Fibroblast of mammary gland (primary cell): Measurements from ENCODE around the gene DNAH3.
"Not testable (repeated sequence)": the region's sequence is repeated elsewhere in the genome, so short reads cannot be mapped to it uniquely, and the experiment has no call there.

Source experiments
- DNase-seq: peaks from one replicate; pipeline ENCODE4 v3.0.0-alpha.2; 2010; ENCODE audit warnings: low read depth
- H3K4me3 ChIP-seq: 2 replicates; pipeline ENCODE4 v1.5.1; 2011; ENCODE audit warnings: low read depth, mild to moderate bottlenecking, low read length, moderate library complexity; ENCODE audit not compliant: control insufficient read depth
- CTCF ChIP-seq: conservative IDR thresholded peaks from 2 replicates; pipeline ENCODE4 v1.5.1; 2011; ENCODE audit warnings: low read depth, low read length, inconsistent platforms; ENCODE audit not compliant: control insufficient read depth, insufficient read depth

The DNAH3 gene

DNA sequence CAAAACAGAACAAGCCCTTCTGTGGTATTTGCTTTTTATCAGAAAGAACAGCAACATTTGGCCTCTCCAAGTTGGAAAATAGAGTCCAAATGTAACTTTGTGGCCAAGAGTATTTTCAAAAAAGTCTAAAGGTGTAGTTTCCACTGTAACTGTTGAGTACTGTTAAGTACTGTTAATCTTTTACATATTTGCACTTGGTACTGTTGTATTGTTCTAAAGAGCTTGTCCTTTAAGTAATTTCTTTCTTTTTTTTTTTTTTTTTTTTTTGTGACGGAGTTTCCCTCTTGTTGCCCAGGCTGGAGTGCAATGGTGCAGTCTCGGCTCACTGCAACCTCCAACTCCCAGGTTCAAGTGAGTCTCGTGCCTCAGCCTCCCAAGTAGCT lies 29.3 kb upstream of the DNAH3 start:
- no peak overlapping the region for H3K4me3 ChIP-seq
- no peak for DNase-seq
- no peak for TF ChIP-seq CTCF

- no peak for TF ChIP-seq CTCF
Measured at GRCh38 chr16:21179126-21179982, 28.7 kb upstream of the DNAH3 start.

DNA sequence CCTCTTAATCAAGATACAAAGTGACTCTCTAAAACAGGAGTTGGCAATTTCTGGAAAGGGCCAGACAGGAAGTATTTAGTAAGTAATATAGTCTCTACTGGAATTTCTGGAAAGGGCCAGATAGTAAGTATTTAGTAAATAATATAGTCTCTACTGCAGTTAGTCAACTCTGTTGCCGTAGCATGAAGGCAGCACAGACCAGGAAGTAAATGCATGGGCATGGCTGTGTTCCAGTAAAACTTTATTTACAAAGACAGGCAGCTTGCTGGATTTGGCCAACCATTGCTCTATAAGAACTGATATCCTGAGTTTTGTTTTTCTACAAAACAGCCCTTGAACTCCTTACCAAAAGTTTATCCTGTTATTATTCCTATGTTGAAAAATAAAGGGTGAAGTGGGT lies 24.8 kb upstream of the DNAH3 start:
- DNase-seq: no peak
- H3K4me3 ChIP-seq: no peak overlapping the region
- no peak for TF ChIP-seq CTCF

More at GRCh38 chr16:21179126-21179982, 28.7 kb upstream of the DNAH3 start:
- no peak overlapping the region for H3K4me3 ChIP-seq
- DNase-seq: no peak

DNA sequence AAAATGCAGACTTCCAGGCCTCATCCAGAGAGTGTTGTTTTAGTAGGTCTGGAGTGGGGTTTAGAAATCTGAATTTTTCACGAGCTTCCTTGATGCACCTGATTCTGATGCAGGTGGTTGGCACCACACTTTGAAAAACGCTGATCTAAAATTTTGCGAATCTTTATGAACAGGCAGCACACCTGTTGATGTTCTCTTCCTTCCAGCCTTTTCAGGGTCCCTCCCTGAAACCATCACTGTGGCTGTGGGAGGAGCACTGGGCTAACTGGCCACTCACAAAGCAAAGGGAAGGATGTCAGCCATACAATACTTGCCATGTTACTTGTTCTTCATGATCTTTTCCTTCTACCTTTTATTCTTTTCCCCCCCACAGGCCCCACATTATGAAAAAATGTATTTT lies 22.0 kb upstream of the DNAH3 start:
- H3K4me3 ChIP-seq: no peak overlapping the region
- DNase-seq: no peak
- no peak for TF ChIP-seq CTCF

GRCh38 chr16:21170116-21170515 lies 19.5 kb upstream of the DNAH3 start:
- H3K4me3 ChIP-seq, DNase-seq: not testable (repeated sequence)

- DNase-seq: peak; percentile 44
- no peak for TF ChIP-seq CTCF
- H3K4me3 ChIP-seq: no peak overlapping the region
Measured at GRCh38 chr16:21169249-21169981, 18.8 kb upstream of the DNAH3 start.

DNA sequence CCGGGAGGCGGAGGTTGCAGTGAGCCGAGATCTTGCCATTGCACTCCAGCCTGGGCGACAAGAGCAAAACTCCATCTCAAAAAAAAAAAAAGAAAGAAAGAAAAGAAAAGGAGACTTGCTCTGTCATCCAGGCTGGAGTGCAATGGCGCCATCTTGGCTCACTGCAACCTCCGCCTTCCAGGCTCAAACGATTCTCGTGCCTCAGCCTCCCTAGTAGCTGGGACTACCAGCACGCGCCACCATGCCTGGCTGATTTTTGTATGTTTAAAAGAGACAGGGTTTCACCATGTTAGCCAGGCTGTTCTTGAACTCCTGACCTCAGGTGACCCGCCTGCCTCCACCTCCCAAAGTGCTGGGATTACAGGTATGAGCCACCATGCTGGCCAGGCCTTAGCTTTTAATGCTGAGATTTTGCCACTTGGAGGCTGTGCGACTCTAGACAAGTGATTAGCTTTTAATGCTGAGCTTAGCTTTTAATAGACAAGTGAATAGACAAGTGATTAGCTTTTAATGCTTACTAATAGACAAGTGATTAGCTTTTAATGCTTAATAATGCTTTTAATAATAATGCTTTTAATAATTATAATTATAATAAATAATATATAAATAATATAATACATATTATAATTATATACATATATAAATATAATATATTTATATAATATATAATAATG lies 17.4 kb upstream of the DNAH3 start:
- H3K4me3 ChIP-seq: no peak overlapping the region
- no peak for TF ChIP-seq CTCF
- no peak for DNase-seq
